ENCODE data around the gene CLASP1.
"Not testable (repeated sequence)": the region's sequence is repeated elsewhere in the genome, so short reads cannot be mapped to it uniquely, and the experiment has no call there.

The CLASP1 gene

DNA sequence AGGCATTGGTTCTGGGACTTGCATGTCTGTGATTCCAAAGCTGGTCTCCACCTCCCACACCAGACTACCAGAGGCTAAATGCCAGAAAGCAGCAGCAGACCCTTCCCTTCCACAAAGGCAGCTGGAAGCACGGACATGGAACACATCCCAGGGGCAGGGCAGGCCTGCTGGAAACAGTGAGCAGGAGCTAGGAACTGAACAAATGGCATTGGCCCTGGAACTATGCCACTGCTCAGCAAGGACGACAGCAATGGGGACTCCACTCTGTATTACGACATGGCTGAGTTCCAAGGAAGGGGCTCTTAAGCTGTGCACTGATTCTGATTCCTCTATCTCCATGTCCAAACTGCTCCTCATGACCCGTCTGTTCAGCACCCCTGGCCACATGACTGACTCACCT is 286.5 kb downstream of the CLASP1 start:
- DNase-seq: peak; percentile 14

- no peak for DNase-seq
Observed at GRCh38 chr2:121362226-121362625, 287.0 kb downstream of the CLASP1 start.

GRCh38 chr2:121360566-121361300 is 288.5 kb downstream of the CLASP1 start:
- no peak for DNase-seq

GRCh38 chr2:121359716-121360565 is 289.3 kb downstream of the CLASP1 start:
- DNase-seq: no peak

DNA sequence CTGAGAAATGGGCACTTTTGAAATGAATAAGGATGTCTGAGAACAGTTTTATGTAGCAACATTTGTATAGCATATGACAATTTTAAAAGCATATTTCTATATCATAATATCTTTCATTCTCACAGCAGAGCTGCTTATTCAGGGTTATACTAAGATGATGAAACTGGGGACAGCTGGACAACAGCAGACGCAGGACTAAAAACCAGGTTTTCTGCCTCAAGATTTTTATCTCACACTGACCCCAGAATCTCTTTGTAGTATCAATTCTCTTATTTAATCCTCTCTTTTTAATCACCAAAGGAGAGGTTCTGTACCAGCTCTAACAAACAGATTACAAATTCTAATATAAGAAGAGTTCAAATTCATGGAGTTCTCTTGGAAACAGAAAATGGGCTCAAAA is 290.1 kb downstream of the CLASP1 start:
- no peak for DNase-seq

DNA sequence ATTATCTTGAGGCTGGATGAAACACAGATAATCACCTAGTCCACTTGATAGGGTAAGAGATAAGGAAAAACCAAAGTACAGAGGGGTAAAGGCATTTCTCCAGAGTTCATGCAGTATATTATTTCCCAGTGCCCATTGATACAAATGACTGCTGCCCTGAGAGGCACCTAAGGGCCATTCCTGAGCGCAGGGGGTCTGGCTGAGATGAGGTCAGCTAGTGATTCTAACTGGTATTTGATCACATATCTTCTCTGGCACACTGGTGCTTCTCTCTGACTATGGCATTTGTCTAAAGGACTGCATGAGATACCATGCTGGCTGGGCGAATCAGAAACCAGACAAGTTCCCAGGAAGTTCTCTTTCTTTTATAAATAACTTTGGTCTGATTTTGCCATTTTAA is 291.0 kb downstream of the CLASP1 start:
- DNase-seq: no peak

DNA sequence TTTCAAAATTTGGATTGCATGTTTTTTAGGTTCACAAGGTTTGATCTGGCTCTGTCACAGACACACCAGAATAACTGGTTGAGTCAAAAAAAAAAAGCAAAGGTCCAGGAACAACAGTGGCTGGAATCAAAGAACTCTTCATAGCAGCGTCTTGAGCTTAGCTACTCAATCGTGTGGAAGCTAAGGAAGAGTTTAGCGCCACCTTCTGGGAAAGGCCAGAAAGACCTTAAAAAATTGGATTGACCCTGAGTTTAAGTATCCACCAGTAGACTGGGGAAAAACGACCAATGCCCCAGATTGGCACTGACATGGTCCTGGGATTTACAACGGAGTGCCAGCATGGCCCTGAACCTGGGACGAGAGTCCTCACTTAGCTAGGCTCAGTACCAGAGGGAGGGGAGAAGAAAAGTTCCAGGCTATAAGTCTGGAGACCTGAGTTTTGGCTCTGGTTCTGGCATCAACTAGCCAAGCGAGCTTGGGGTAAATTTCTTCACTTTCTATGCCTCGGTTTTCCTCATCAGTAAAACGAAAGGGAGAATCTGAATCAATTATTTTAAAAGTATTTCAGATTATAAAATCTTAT is 293.1 kb downstream of the CLASP1 start:
- peak; percentile 30 for DNase-seq

GRCh38 chr2:121355488-121355887 is 293.8 kb downstream of the CLASP1 start:
- no peak for DNase-seq

DNA sequence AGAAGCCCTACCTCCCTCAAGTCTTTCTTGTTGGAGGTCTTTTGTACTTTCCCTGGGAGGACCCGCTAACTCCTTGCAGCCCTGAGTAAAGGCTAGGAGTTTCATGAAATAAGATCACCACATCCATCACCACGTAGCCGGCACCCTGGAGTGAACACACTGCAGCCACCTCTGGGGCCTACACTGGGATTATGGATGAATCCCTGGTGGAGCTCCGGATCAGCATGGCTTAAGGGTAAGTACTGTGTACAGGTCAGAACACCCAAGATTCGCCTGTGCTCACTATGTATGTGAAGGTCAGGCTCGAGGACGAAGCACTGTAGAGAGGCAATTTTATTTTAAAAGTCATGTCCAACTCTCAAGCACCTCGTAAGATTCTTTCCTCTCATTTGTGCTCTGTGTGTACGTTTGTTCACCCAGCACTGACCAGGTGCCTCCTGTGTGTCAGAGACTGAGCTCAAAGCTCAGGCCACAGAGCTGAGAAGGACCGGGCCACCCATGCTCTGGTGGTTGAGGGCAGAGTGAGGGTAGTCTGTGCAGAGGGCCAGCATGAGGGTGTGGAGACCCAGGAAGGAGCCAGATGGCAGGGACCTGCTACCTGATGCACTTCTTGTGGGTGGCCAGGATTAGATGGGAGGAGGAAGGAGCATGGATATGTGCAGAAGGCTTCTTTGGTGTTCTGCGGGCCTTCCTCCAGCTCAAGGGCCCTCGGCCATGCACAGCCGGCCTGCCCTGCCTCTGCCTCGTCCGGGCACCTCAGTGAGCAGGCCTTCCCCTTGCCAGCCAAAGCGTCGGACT is 297.5 kb downstream of the CLASP1 start:
- no peak for DNase-seq

DNA sequence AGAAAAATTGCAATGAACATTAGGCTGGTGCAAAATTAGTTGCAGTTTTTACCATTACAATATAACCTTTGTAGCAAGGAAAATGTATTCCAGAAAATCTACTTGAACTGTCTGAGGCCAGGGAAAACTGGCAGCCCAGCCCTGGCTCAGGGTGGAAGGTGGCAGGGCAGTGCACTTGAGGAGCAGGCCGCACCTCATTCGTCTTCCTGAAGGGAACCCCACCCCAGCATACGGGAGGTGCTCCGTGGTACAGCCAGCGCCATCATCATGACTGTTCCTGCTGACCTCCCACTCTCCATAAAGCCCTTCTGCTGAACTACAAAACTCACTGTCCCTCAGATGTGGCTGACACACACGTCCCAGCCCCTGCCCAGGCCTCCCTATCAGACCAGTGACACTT is 298.4 kb downstream of the CLASP1 start:
- no peak for DNase-seq

DNA sequence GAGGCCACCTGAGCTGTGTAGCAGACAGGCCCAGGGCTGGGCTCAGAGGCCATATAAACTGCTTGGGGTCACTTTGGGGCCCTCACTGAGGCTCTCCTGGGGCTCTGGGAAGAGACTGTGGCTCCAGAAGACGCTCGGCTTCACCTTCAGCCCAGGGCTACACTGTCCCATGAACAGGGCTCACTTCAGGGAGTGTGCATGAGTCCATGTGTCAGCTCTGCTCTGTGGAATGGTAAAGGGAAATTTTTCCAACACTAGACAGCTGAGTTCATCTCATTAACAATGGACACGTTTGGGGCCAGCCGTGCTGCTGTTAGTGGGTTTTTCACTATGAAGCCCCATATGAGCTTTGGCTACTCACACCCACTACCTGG is 298.9 kb downstream of the CLASP1 start:
- no peak for DNase-seq

DNA sequence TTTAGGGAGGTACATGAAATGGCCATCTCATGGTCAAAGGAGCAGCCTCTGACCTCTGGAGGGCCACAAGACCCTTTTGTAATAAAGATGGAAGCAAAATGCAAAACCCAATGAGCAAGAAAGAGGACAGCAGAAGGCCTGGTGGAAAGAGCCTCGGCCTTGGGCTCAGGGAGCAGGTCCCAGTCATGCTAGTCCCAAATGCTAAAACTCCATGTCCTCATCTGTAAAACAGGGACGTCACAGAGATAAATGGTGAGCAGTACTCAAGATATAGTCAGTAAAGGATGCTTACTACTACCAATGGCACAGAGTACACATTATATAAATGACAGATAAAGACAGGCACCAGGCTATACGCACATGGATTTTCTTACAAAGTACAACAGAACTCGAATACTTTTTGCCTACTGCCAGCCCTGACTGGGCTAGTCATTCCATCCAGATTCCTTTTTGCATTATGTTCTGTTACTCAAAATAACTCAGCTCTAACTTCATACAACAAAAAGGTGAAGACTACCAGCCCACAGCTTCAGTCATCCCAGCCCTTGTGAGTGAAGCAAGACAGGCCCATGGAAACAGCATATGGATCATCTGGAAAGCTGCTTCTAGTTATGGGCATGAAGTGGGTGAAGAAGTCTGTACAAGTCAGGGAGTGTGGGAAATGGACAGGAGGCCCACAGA is 299.4 kb downstream of the CLASP1 start:
- no peak for DNase-seq

GRCh38 chr2:121348128-121348740 is 301.0 kb downstream of the CLASP1 start:
- DNase-seq: no peak

DNA sequence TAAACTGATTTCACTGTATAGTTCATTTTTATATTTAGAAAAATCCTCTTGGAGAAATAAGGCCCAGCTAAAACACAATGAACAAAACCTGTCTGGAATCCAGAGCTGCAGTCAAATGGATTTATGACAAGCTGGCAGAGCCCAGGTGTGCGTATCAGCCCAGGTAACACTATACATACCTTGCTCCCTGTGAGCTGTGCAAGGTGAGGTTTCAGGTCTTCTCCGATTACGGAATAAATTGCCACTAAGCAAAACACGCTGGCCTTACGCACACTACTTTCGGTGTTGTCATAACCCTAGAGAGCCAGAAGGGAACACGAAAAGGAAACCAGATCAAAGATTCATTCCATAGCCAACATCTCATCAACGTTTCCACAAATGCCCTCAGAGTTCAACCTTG is 302.4 kb downstream of the CLASP1 start:
- DNase-seq: no peak

GRCh38 chr2:121346407-121346806 is 302.9 kb downstream of the CLASP1 start:
- no peak for DNase-seq

- DNase-seq: no peak
Observed at GRCh38 chr2:121345887-121346286, 303.4 kb downstream of the CLASP1 start.

- no peak for DNase-seq
Observed at GRCh38 chr2:121345101-121345500, 304.2 kb downstream of the CLASP1 start.

- not testable (repeated sequence) for DNase-seq
Observed at GRCh38 chr2:121343828-121344399, 305.3 kb downstream of the CLASP1 start.

DNA sequence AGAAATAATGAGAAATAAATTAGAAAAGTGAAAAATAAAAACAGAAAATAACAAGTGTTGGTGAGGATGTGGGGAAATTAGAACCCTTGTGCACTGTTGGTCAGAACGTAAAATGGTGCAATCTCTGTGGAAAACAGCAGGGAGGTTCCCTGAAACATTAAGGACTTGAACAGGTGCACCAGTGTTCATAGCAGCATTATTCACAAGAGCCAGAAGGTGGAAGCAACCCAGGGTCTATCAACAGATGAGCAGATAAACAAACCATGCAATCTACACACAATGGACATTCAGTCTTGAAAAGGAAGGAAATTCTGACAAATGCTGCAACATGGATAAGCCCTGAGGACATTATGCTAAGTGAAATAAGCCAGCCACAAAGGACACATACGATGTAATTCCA is 306.1 kb downstream of the CLASP1 start:
- no peak for DNase-seq

GRCh38 chr2:121342751-121343150 is 306.5 kb downstream of the CLASP1 start:
- no peak for DNase-seq

GRCh38 chr2:121340926-121341325 is 308.3 kb downstream of the CLASP1 start:
- DNase-seq: no peak

- no peak for DNase-seq
Observed at GRCh38 chr2:121338281-121338680, 311.0 kb downstream of the CLASP1 start.

All from NCI-H1694 treated with DMSO at 0.1 percent for 48 hours (cell line).